ENCODE data around the gene ATP8B3. TPM values are rescaled to one million over a fixed set of nuclear protein-coding genes. Genes with fewer than 3 reads are reported as not detected.

ATP8B3 gene
- total and polyA plus RNA-seq, 3 donors from 2014 or later = 33.2 to 84.2 (median 38.0) TPM

- Histone ChIP-seq H3K4me3 (no peak overlapping the region), H3K27me3 (no peaks in the 10 kb centered on the region), H3K9me3 (no peaks in the 10 kb centered on the region), H3K27ac (no peak overlapping the region), H3K36me3 (ENCODE audit: low read depth, missing control alignments) (no peaks in the 10 kb centered on the region), H3K4me1 (peaks cover 65% of the 10 kb centered on the region)
- DNase-seq = no peak
- intact Hi-C loops (cut with DNase I; ENCODE audit: low total_unique reads) = no loop called here
- TF ChIP-seq POLR2A (IDR thresholded peaks at IDR 0.05) = no peak
- TF ChIP-seq CTCF (IDR thresholded peaks at IDR 0.05) = no peak
- 78 to 88% methylated on average over 22 to 26 of the region's 26 CpGs for WGBS, 2 donors
Measured at GRCh38 chr19:1832046-1832663, 20.1 kb upstream of the ATP8B3 start.

GRCh38 chr19:1830978-1831377, 18.9 kb upstream of the ATP8B3 start:
- WGBS, 2 donors = 72 to 91% methylated on average over 11 of the region's 11 CpGs
- DNase-seq = no peak
- H3K27me3 ChIP-seq = no peaks in the 10 kb centered on the region
- H3K36me3 ChIP-seq (ENCODE audit: low read depth, missing control alignments) = no peaks in the 10 kb centered on the region
- intact Hi-C loops (cut with DNase I; ENCODE audit: low total_unique reads) = no loop called here
- TF ChIP-seq CTCF (IDR thresholded peaks at IDR 0.05) = no peak
- no peak for TF ChIP-seq POLR2A (IDR thresholded peaks at IDR 0.05)
- H3K9me3 ChIP-seq = no peaks in the 10 kb centered on the region
- peaks cover 56% of the 10 kb centered on the region for H3K4me1 ChIP-seq
- H3K27ac ChIP-seq = no peak overlapping the region
- no peak overlapping the region for H3K4me3 ChIP-seq

- 93% methylated on average over 15 of the region's 15 CpGs for WGBS, 2 donors
- intact Hi-C loops (cut with DNase I; ENCODE audit: low total_unique reads) = no loop called here
- peaks cover 55% of the 10 kb centered on the region for H3K4me1 ChIP-seq
- TF ChIP-seq POLR2A (IDR thresholded peaks at IDR 0.05) = no peak
- H3K9me3 ChIP-seq = no peaks in the 10 kb centered on the region
- no peaks in the 10 kb centered on the region for H3K27me3 ChIP-seq
- H3K4me3 ChIP-seq = no peak overlapping the region
- no peak overlapping the region for H3K27ac ChIP-seq
- no peak for DNase-seq
- no peaks in the 10 kb centered on the region for H3K36me3 ChIP-seq (ENCODE audit: low read depth, missing control alignments)
Measured at GRCh38 chr19:1830568-1830967, 18.5 kb upstream of the ATP8B3 start.

GRCh38 chr19:1829958-1830357, 17.9 kb upstream of the ATP8B3 start:
- H3K4me3 ChIP-seq = no peak overlapping the region
- H3K9me3 ChIP-seq = no peaks in the 10 kb centered on the region
- TF ChIP-seq POLR2A (IDR thresholded peaks at IDR 0.05) = no peak
- TF ChIP-seq CTCF (IDR thresholded peaks at IDR 0.05) = no peak
- 77 to 84% methylated on average over 11 of the region's 11 CpGs for WGBS, 2 donors
- no peak overlapping the region for H3K27ac ChIP-seq
- H3K36me3 ChIP-seq (ENCODE audit: low read depth, missing control alignments) = no peaks in the 10 kb centered on the region
- no peaks in the 10 kb centered on the region for H3K27me3 ChIP-seq
- DNase-seq = no peak
- H3K4me1 ChIP-seq = peaks cover 49% of the 10 kb centered on the region
- intact Hi-C loops (cut with DNase I; ENCODE audit: low total_unique reads) = no loop called here

- H3K9me3 ChIP-seq = no peaks in the 10 kb centered on the region
- H3K36me3 ChIP-seq (ENCODE audit: low read depth, missing control alignments) = no peaks in the 10 kb centered on the region
- intact Hi-C loops (cut with DNase I; ENCODE audit: low total_unique reads) = no loop called here
- TF ChIP-seq POLR2A (IDR thresholded peaks at IDR 0.05) (no peak), CTCF (IDR thresholded peaks at IDR 0.05) (no peak)
- no peak overlapping the region for H3K4me3 ChIP-seq
- H3K27ac ChIP-seq = peak overlapping the region; percentile 71 to 76
- no peaks in the 10 kb centered on the region for H3K27me3 ChIP-seq
- WGBS, 2 donors = 84% methylated on average over 57 of the region's 57 CpGs; no CpG with 5 or more reads in 1 of the 2 donors
- H3K4me1 ChIP-seq = peaks cover 35% of the 10 kb centered on the region
- DNase-seq = no peak
Measured at GRCh38 chr19:1828279-1829238, 16.5 kb upstream of the ATP8B3 start.

All from testis (tissue), 3 donors.